K562 (cell line): ENCODE measurements around the gene ZNF726. TPM values are rescaled to one million over a fixed set of nuclear protein-coding genes. Genes with fewer than 3 reads are reported as not detected.

Experiments used
- BCL6 ChIP-seq: fragments of 250-450 bp; sonication (Bioruptor Pico); IDR thresholded peaks from 2 replicates; pipeline ENCODE4 v1.4.0; 2020
- CHD2 ChIP-seq: IDR thresholded peaks from 2 replicates; pipeline ENCODE4 v1.6.1; 2011; ENCODE audit warnings: low read depth, low read length
- FOXA3 ChIP-seq, 2 experiments: fragments of 450-650 bp in 1 of 2; sonication (generic) in 1 of 2; formaldehyde crosslinking; IDR thresholded peaks in 1 of 2; conservative IDR thresholded peaks in 1 of 2; 2 replicates each; pipeline versions ENCODE4 v1.4.0 to v1.8.0; 2020 to 2022; ENCODE audit warnings: mild to moderate bottlenecking in 2 of 2, missing genetic modification reagents in 1 of 2
- ILK ChIP-seq: fragments of 450-650 bp; IDR thresholded peaks from 2 replicates; pipeline ENCODE4 v1.6.1; 2016; ENCODE audit warnings: missing genetic modification characterization, low read depth, mild to moderate bottlenecking, missing compliant biosample characterization, moderate library complexity, borderline replicate concordance
- KDM4B ChIP-seq, 2 experiments: fragments of 450-650 bp in 1 of 2; sonication (generic) in 1 of 2; IDR thresholded peaks; 2 replicates each; pipeline ENCODE4 v1.6.1; 2016 to 2017; ENCODE audit warnings: borderline replicate concordance in 2 of 2, antibody characterized with exemption in 1 of 2, low read depth in 1 of 2, mild to moderate bottlenecking in 1 of 2
- L3MBTL2 ChIP-seq: fragments of 450-650 bp; IDR thresholded peaks from 2 replicates; pipeline ENCODE4 v1.6.1; 2016; ENCODE audit warnings: mild to moderate bottlenecking, moderate library complexity
- MEIS2 ChIP-seq: fragments of 450-650 bp; IDR thresholded peaks from 2 replicates; pipeline ENCODE4 v1.6.1; 2014; ENCODE audit warnings: mild to moderate bottlenecking; ENCODE audit not compliant: partially characterized antibody
- MYC ChIP-seq, 2 experiments: fragments of 250-450 bp in 1 of 2; sonication (Bioruptor Pico) in 1 of 2; IDR thresholded peaks; 2 replicates each; pipeline versions ENCODE4 v1.5.1 to v1.6.1; 2012 to 2021; ENCODE audit warnings: low read depth in 2 of 2, borderline replicate concordance in 1 of 2, improper control_type of control experiment in 1 of 2, low read length in 1 of 2, mild to moderate bottlenecking in 1 of 2, moderate library complexity in 1 of 2
- NFIC ChIP-seq: fragments of 450-650 bp; IDR thresholded peaks from 2 replicates; pipeline ENCODE4 v1.6.1; 2017; ENCODE audit warnings: mild to moderate bottlenecking, inconsistent platforms
- NUFIP1 ChIP-seq: fragments of 450-650 bp; IDR thresholded peaks from 2 replicates; pipeline ENCODE4 v1.6.1; 2018; ENCODE audit not compliant: partially characterized antibody
- POLR2B ChIP-seq: fragments of 450-650 bp; IDR thresholded peaks from 2 replicates; pipeline ENCODE4 v1.6.1; 2018; ENCODE audit warnings: low read depth; ENCODE audit not compliant: partially characterized antibody
- POLR2G ChIP-seq: fragments of 200-400 bp; formaldehyde crosslinking; IDR thresholded peaks from 2 replicates; pipeline ENCODE4 v1.6.1; 2017; ENCODE audit warnings: low read depth, mild to moderate bottlenecking, antibody characterized with exemption, low read length, moderate library complexity
- SAP30 ChIP-seq: fragments of 200-600 bp; sonication (generic); IDR thresholded peaks from 2 replicates; pipeline ENCODE4 v1.6.1; 2012; ENCODE audit warnings: borderline replicate concordance, low read depth, mild to moderate bottlenecking, moderate library complexity, low read length, control low read depth, inconsistent platforms; ENCODE audit not compliant: insufficient read depth, poor library complexity, severe bottlenecking
- SIN3A ChIP-seq, 2 experiments: fragments of 150-350 bp in 1 of 2; IDR thresholded peaks; 2 replicates each; pipeline ENCODE4 v1.6.1; 2011 to 2016; ENCODE audit warnings: borderline replicate concordance in 2 of 2, low read depth in 2 of 2, low read length in 2 of 2, mild to moderate bottlenecking in 2 of 2, moderate library complexity in 2 of 2; ENCODE audit not compliant: control insufficient read depth in 1 of 2
- ZBTB8A ChIP-seq: fragments of 450-650 bp; IDR thresholded peaks from 2 replicates; pipeline ENCODE4 v1.6.1; 2018; ENCODE audit warnings: mild to moderate bottlenecking, moderate library complexity; ENCODE audit not compliant: partially characterized antibody
- ZNF408 ChIP-seq: fragments of 250-450 bp; sonication (Bioruptor Pico); IDR thresholded peaks from 2 replicates; pipeline ENCODE4 v1.4.0; 2020; ENCODE audit warnings: low read depth, mild to moderate bottlenecking, moderate library complexity
- ZNF586 ChIP-seq: fragments of 450-650 bp; formaldehyde crosslinking; conservative IDR thresholded peaks from 2 replicates; pipeline ENCODE4 v1.4.0; 2020; ENCODE audit warnings: mild to moderate bottlenecking, moderate library complexity
- ZSCAN32 ChIP-seq: fragments of 450-650 bp; formaldehyde crosslinking; IDR thresholded peaks from 2 replicates; pipeline ENCODE4 v1.4.0; 2020; ENCODE audit warnings: mild to moderate bottlenecking, moderate library complexity
- polyA plus RNA-seq, 8 experiments: library from polyadenylated mRNA; depleted of rRNA in 4 of 8; stranded (reverse) in 5 of 8; unstranded in 3 of 8; fragments of >200 nt; fragmentation: Nextera tagmentation in 2 of 8; fragmentation: Illumina TruSeq in 1 of 8; extraction: Ambion mirVana in 2 of 8; extraction: Trizol in 1 of 8; gene quantifications; 2 replicates each; pipeline versions ENCODE4 v1.2.1 to v1.2.3, GENCODE V29; 2011 to 2014; ENCODE audit warnings: inconsistent platforms in 1 of 8, missing spikeins in 1 of 8
- total RNA-seq, 7 experiments: library from RNA; depleted of rRNA in 6 of 7; stranded (reverse); fragments of >200 nt in 6 of 7; fragmentation: Illumina TruSeq in 2 of 7; extraction: Trizol in 2 of 7; gene quantifications; 2 replicates each; pipeline versions ENCODE4 v1.2.1 to v1.2.3, GENCODE V29; 2011 to 2021; ENCODE audit warnings: low replicate concordance in 1 of 7
- TF ChIP-seq, protein P1 (sequence below): fragments of 450-650 bp; IDR thresholded peaks from 2 replicates; pipeline ENCODE4 v1.7.1; 2018; ENCODE audit warnings: mild to moderate bottlenecking, low read depth; ENCODE audit not compliant: partially characterized antibody
- TF ChIP-seq, protein P2 (sequence below): fragments of 450-650 bp; IDR thresholded peaks from 2 replicates; pipeline ENCODE4 v1.6.1; 2016; ENCODE audit warnings: missing biosample characterization, missing genetic modification characterization
- TF ChIP-seq, protein P3 (sequence below): fragments of 200-800 bp; sonication (Bioruptor generic); IDR thresholded peaks from 2 replicates; pipeline ENCODE4 v1.6.1; 2017; ENCODE audit warnings: missing genetic modification characterization, missing compliant biosample characterization

The ZNF726 gene
- total and polyA plus RNA-seq, 9 of the 15 experiments (the other 6 are each of a cell fraction or from before 2014, with no cell fraction given), result 8.6 to 20.8 (median 14.6) TPM

DNA sequence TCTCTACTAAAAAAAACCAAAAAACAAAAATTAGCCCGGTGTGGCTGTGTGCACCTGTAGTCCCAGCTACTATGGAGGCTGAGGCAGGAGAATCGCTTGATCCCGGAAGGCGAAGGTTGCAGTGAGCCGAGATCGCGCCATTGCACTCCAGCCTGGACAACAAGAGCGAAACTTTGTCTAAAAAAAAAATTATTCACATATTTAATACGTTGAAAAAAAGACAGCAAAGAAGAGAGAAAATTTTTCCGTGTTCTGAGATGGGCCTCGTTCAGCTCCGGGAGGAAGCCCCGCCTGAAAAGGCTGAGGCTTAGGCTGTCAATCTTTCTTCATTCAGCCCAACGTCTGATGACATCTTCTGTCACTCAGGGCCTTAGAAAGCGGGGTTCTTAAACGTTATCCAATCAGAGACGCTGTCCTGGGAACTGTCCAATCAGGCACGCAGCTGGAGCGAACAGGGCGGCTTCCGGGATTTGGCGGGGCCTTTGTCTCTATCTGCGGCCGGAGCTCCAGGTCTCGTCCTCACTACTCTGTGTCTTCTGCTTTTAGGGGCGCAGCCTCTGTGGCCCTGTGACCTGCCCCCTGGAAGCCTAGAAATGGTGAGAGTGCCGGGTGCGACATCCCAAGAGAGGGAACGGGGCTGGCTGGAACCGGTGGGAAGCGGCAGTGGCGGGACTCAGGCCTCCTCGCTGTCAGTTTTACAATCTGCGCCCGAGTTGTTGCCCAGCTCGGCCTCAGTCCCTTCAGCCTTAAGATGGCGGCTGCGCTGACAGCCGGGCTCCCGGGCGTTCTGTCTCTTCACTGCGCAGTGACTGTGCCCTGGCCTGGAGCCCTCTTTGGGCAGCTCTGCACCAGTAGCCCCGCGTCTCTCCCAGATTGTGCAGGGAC lies at the start of gene ZNF726 (continued):
- TF ChIP-seq, protein P1, sequence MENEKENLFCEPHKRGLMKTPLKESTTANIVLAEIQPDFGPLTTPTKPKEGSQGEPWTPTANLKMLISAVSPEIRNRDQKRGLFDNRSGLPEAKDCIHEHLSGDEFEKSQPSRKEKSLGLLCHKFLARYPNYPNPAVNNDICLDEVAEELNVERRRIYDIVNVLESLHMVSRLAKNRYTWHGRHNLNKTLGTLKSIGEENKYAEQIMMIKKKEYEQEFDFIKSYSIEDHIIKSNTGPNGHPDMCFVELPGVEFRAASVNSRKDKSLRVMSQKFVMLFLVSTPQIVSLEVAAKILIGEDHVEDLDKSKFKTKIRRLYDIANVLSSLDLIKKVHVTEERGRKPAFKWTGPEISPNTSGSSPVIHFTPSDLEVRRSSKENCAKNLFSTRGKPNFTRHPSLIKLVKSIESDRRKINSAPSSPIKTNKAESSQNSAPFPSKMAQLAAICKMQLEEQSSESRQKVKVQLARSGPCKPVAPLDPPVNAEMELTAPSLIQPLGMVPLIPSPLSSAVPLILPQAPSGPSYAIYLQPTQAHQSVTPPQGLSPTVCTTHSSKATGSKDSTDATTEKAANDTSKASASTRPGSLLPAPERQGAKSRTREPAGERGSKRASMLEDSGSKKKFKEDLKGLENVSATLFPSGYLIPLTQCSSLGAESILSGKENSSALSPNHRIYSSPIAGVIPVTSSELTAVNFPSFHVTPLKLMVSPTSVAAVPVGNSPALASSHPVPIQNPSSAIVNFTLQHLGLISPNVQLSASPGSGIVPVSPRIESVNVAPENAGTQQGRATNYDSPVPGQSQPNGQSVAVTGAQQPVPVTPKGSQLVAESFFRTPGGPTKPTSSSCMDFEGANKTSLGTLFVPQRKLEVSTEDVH, result peak; percentile 60
- TF ChIP-seq SIN3A (IDR thresholded peaks at IDR 0.05; ENCODE audit: borderline replicate concordance in 2 of 2, control insufficient read depth in 1 of 2, low read depth in 2 of 2, low read length in 2 of 2) (0 out of 4 replicates have a peak, but pooled peaks of 1 of the 2 experiments have one; percentile 44), ZSCAN32 (CRISPR knock-in tag) (no peak), ILK (tag) (no peak), POLR2G (peak; percentile 92), ZNF586 (CRISPR knock-in tag) (no peak), ZBTB8A (no peak), NFIC (no peak), FOXA3 (CRISPR knock-in tag; conservative IDR thresholded peaks at IDR 0.05 in 1 of 2, IDR thresholded peaks at IDR 0.05 in 1 of 2) (no peak), ZNF408 (CRISPR knock-in tag) (no peak), NUFIP1 (no peak), POLR2B (peak; percentile 71), BCL6 (CRISPR knock-in tag) (no peak), MYC (IDR thresholded peaks at IDR 0.05; ENCODE audit: low read depth, low read length) (no peak), MYC (CRISPR knock-in tag; IDR thresholded peaks at IDR 0.05; ENCODE audit: borderline replicate concordance, low read depth) (no peak), L3MBTL2 (peak; percentile 58), CHD2 (peak; percentile 36; the same call in 1 of the 2 replicates), MEIS2 (peak; percentile 97), KDM4B (IDR thresholded peaks at IDR 0.05; ENCODE audit: borderline replicate concordance in 2 of 2, low read depth in 1 of 2) (peak in 1 of 2 experiments; percentile 67; a peak in 1 of 4 replicates), SAP30 (peak; percentile 96)
- TF ChIP-seq, protein P2, sequence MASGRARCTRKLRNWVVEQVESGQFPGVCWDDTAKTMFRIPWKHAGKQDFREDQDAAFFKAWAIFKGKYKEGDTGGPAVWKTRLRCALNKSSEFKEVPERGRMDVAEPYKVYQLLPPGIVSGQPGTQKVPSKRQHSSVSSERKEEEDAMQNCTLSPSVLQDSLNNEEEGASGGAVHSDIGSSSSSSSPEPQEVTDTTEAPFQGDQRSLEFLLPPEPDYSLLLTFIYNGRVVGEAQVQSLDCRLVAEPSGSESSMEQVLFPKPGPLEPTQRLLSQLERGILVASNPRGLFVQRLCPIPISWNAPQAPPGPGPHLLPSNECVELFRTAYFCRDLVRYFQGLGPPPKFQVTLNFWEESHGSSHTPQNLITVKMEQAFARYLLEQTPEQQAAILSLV (tag), result no peak
- TF ChIP-seq, protein P3, sequence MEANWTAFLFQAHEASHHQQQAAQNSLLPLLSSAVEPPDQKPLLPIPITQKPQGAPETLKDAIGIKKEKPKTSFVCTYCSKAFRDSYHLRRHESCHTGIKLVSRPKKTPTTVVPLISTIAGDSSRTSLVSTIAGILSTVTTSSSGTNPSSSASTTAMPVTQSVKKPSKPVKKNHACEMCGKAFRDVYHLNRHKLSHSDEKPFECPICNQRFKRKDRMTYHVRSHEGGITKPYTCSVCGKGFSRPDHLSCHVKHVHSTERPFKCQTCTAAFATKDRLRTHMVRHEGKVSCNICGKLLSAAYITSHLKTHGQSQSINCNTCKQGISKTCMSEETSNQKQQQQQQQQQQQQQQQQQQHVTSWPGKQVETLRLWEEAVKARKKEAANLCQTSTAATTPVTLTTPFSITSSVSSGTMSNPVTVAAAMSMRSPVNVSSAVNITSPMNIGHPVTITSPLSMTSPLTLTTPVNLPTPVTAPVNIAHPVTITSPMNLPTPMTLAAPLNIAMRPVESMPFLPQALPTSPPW, result peak; percentile 54; the same call in 1 of the 2 replicates
